ENCODE results near the gene ITPA. TPM values are rescaled to one million over a fixed set of nuclear protein-coding genes. Genes with fewer than 3 reads are reported as not detected.

The ITPA gene
- total and polyA plus RNA-seq, 2 of the 13 experiments (the other 11 are each of a cell fraction or from before 2014, with no cell fraction given): 60.1 to 103 TPM

- TF ChIP-seq PPARG (CRISPR knock-in tag; conservative IDR thresholded peaks at IDR 0.05) (no peak), HNF1A (IDR thresholded peaks at IDR 0.05; ENCODE audit: low read depth) (no peak), HNF1A (CRISPR knock-in tag; IDR thresholded peaks at IDR 0.05; ENCODE audit: borderline replicate concordance) (no peak), FOSL2 (CRISPR knock-in tag; IDR thresholded peaks at IDR 0.05) (no peak), ZNF576 (CRISPR knock-in tag; IDR thresholded peaks at IDR 0.05) (0 out of 2 replicates have a peak, but pooled peaks have one; percentile 47), MXD1 (CRISPR knock-in tag; IDR thresholded peaks at IDR 0.05) (no peak; the same call in 1 of the 2 replicates), MXD4 (CRISPR knock-in tag; IDR thresholded peaks at IDR 0.05) (no peak), BHLHE40 (IDR thresholded peaks at IDR 0.05; ENCODE audit: low read length) (no peak), IRF9 (CRISPR knock-in tag; IDR thresholded peaks at IDR 0.05; ENCODE audit: borderline replicate concordance) (0 out of 2 replicates have a peak, but pooled peaks have one; percentile 1), ZNF619 (CRISPR knock-in tag; IDR thresholded peaks at IDR 0.05) (no peak), ZNF335 (CRISPR knock-in tag; IDR thresholded peaks at IDR 0.05) (no peak), ZNF567 (CRISPR knock-in tag; IDR thresholded peaks at IDR 0.05; ENCODE audit: borderline replicate concordance) (no peak), CHD2 (IDR thresholded peaks at IDR 0.05; ENCODE audit: low read depth, low read length) (no peak), HDAC6 (IDR thresholded peaks at IDR 0.05; ENCODE audit: low read depth, low read length) (no peak), SRSF9 (IDR thresholded peaks at IDR 0.05; ENCODE audit: borderline replicate concordance, insufficient read depth, low read depth, low read length, poor library complexity, severe bottlenecking) (no peak), ZNF20 (CRISPR knock-in tag; IDR thresholded peaks at IDR 0.05) (no peak), JARID2 (CRISPR knock-in tag; IDR thresholded peaks at IDR 0.05; ENCODE audit: insufficient replicate concordance) (no peak)
- TF ChIP-seq, protein P1, sequence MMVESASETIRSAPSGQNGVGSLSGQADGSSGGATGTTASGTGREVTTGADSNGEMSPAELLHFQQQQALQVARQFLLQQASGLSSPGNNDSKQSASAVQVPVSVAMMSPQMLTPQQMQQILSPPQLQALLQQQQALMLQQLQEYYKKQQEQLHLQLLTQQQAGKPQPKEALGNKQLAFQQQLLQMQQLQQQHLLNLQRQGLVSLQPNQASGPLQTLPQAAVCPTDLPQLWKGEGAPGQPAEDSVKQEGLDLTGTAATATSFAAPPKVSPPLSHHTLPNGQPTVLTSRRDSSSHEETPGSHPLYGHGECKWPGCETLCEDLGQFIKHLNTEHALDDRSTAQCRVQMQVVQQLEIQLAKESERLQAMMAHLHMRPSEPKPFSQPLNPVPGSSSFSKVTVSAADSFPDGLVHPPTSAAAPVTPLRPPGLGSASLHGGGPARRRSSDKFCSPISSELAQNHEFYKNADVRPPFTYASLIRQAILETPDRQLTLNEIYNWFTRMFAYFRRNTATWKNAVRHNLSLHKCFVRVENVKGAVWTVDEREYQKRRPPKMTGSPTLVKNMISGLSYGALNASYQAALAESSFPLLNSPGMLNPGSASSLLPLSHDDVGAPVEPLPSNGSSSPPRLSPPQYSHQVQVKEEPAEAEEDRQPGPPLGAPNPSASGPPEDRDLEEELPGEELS (CRISPR knock-in tag; IDR thresholded peaks at IDR 0.05): no peak
Measured at GRCh38 chr20:3237958-3238615, 28.8 kb downstream of the ITPA start (continued).

Data from HepG2 (cell line).